Measurements from ENCODE around the gene NKX6-1. TPM values are rescaled to one million over a fixed set of nuclear protein-coding genes. Genes with fewer than 3 reads are reported as not detected.

The NKX6-1 gene
- total RNA-seq, 4 donors from 2014 or later, result 0.47 TPM; not detected in 3

GRCh38 chr4:84459783-84460182 lies 39.3 kb downstream of the NKX6-1 start:
- ATAC-seq (ENCODE audit: low FRiP score) (no peak), DNase-seq (ENCODE audit: low spot score) (no peak)
- TF ChIP-seq CTCF (IDR thresholded peaks at IDR 0.05), result no peak

- no peak for DNase-seq (ENCODE audit: low spot score)
- no peak for TF ChIP-seq CTCF (IDR thresholded peaks at IDR 0.05)
- ATAC-seq (ENCODE audit: low FRiP score), result no peak
Observed at GRCh38 chr4:84456157-84456556, 42.9 kb downstream of the NKX6-1 start.

GRCh38 chr4:84455697-84456096 lies 43.4 kb downstream of the NKX6-1 start:
- no peak for TF ChIP-seq CTCF (IDR thresholded peaks at IDR 0.05)
- no peak for DNase-seq (ENCODE audit: low spot score)
- no peak for ATAC-seq (ENCODE audit: low FRiP score)

- DNase-seq (ENCODE audit: low spot score) (no peak), ATAC-seq (ENCODE audit: low FRiP score) (no peak)
- TF ChIP-seq CTCF (IDR thresholded peaks at IDR 0.05), result no peak
Observed at GRCh38 chr4:84451546-84451945, 47.5 kb downstream of the NKX6-1 start.

- DNase-seq (ENCODE audit: low spot score) (no peak), ATAC-seq (ENCODE audit: low FRiP score) (no peak)
- TF ChIP-seq CTCF (IDR thresholded peaks at IDR 0.05), result no peak
Observed at GRCh38 chr4:84443523-84443922, 55.6 kb downstream of the NKX6-1 start.

GRCh38 chr4:84442778-84443177 lies 56.3 kb downstream of the NKX6-1 start:
- no peak for TF ChIP-seq CTCF (IDR thresholded peaks at IDR 0.05)
- DNase-seq (ENCODE audit: low spot score) (no peak), ATAC-seq (ENCODE audit: low FRiP score) (no peak)

Small RNA genes within 50 kb of the gene (small RNA-seq; reads per million reads assigned to genes)
- gene RPL3P13, result not detected

Other genes starting within 250 kb of the NKX6-1 start
- gene CDS1, start 83.8 kb upstream of the NKX6-1 start, total RNA-seq, result 1 to 10 TPM in 2 of 4 donors, under 1 TPM in 1, not detected in 1; 0.69 to 1.7 (median 1.1) TPM

Measured in omental fat pad (tissue), 4 donors.